ENCODE measurements around the gene MIGA1.

DNA sequence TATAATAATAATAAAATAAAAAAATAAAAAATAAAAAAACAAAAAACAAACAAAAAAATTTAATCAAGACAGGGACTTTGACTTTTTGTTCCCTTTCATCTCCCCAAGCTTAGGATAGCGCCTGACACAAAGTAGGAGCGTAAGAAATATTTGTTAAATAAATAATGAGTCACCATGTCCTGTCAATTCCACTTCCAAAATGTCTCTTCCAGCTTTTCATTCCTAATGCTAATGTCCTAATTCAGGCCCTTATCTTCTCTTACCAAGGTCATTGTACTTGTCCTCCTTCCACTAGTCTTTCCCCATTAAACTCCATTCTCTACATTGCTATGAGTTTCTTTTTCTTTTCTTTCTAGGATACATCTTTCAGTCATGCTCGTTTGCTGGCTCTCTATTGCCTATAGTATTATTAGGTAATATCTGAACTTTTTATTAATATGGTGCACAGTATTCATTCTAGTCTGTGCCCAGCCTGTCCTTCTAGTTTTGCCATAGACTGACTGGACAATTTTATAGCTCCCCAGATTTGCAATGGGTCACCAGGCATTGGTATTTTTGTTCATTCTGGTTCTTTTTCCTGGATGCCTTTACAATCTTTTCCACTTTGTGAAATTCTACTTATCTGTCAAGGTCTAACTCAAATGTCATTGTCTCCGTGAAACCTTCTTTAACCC lies 120.3 kb downstream of the MIGA1 start:
- TF ChIP-seq CTCF (IDR thresholded peaks at IDR 0.05) (no peak), EP300 (IDR thresholded peaks at IDR 0.05) (no peak), POLR2A (IDR thresholded peaks at IDR 0.05) (no peak)
